Dendritic cell treated with granulocyte-macrophage colony-stimulating factor and Interleukin-4, amounts not matched to agents 40 ng/mL and 50 ng/mL, for 4 days (primary cell): Measurements from ENCODE around the gene KARS1.

Source experiments
- H3K27ac Mint-ChIP-seq: one replicate; pipeline ENCODE4 v1.8.0; 2022; ENCODE audit warnings: mild to moderate bottlenecking, mixed read lengths
- H3K27me3 Mint-ChIP-seq: one replicate; pipeline ENCODE4 v1.8.0; 2022; ENCODE audit warnings: mild to moderate bottlenecking, mixed read lengths
- H3K36me3 Mint-ChIP-seq: one replicate; pipeline ENCODE4 v1.8.0; 2022; ENCODE audit warnings: low read depth, mixed read lengths
- H3K4me1 Mint-ChIP-seq: one replicate; pipeline ENCODE4 v1.8.0; 2022; ENCODE audit warnings: low read depth, mixed read lengths
- H3K4me3 Mint-ChIP-seq: one replicate; pipeline ENCODE4 v1.8.0; 2022; ENCODE audit warnings: mild to moderate bottlenecking, moderate library complexity, mixed read lengths
- H3K9me3 Mint-ChIP-seq: one replicate; pipeline ENCODE4 v1.8.0; 2022; ENCODE audit warnings: mixed read lengths
- intact Hi-C: fragments of 100-400 bp; cut with micrococcal nuclease; formaldehyde crosslinking; loops from one replicate; pipeline ENCODE4 v1.15.0; 2022

The KARS1 gene

GRCh38 chr16:75589306-75589705 is 58.2 kb downstream of the KARS1 start:
- H3K4me3 Mint-ChIP-seq: no peak overlapping the region
- H3K4me1 Mint-ChIP-seq: peaks cover 8% of the 10 kb centered on the region
- H3K27ac Mint-ChIP-seq: no peak overlapping the region
- intact Hi-C loops: no loop called here
- no peaks in the 10 kb centered on the region for H3K27me3 Mint-ChIP-seq
- H3K9me3 Mint-ChIP-seq: no peaks in the 10 kb centered on the region
- H3K36me3 Mint-ChIP-seq: peaks cover 54% of the 10 kb centered on the region

GRCh38 chr16:75588716-75589115 is 58.7 kb downstream of the KARS1 start:
- intact Hi-C loops: no loop called here
- no peaks in the 10 kb centered on the region for H3K9me3 Mint-ChIP-seq
- H3K27ac Mint-ChIP-seq: no peak overlapping the region
- no peak overlapping the region for H3K4me3 Mint-ChIP-seq
- peaks cover 48% of the 10 kb centered on the region for H3K36me3 Mint-ChIP-seq
- H3K27me3 Mint-ChIP-seq: no peaks in the 10 kb centered on the region
- H3K4me1 Mint-ChIP-seq: peaks cover 13% of the 10 kb centered on the region

DNA sequence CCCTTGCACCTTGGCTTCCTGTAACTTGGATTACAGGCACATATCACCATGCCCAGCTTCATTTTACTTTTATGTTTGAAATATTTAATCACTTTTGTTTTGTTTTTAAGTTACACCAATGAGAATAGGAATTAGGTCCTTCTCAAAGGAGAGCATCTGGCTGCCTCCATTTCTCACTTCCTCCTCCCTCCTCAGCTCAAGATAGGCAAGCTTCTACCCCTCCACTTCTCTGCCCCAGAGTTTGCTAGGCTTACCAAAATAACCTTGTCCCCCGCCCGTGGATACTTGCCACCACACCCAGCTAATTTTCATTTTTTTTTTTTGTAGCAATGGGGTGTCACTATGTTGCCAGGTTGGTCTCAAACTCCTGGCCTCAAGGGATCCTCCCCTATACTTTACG is 63.4 kb downstream of the KARS1 start:
- Mint-ChIP-seq H3K36me3 (peaks cover 49% of the 10 kb centered on the region), H3K4me3 (no peak overlapping the region), H3K4me1 (peaks cover 13% of the 10 kb centered on the region), H3K27ac (no peak overlapping the region), H3K9me3 (no peaks in the 10 kb centered on the region), H3K27me3 (no peaks in the 10 kb centered on the region)
- intact Hi-C loops: no loop called here

DNA sequence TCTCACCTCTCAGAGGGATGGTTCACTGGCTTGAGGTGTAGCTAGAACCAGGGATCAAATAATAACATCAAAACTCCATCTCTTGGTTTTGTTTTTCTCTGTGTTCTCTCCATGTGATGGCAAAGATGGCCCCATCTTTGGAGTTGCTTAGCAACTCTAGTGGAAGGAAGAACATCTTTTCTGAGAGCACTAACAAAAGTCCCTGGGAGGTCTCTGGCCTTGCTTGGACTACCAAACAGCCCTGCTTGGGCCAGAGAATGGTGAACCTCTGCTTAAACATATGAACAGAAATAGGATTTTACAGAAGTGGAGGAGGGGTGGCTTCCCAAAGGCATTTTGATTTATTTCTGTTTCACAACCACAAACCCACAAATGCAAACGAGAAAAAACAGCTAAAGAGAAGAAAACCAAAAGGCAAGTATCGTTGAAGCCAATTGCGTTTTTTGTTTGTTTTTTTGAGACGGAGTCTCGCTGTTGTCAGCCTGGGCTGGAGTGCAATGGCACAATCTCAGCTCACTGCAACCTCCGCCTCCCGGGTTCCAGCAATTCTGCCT is 68.1 kb downstream of the KARS1 start:
- H3K4me1 Mint-ChIP-seq: peaks cover 10% of the 10 kb centered on the region
- no peak overlapping the region for H3K27ac Mint-ChIP-seq
- H3K4me3 Mint-ChIP-seq: no peak overlapping the region
- H3K9me3 Mint-ChIP-seq: no peaks in the 10 kb centered on the region
- intact Hi-C loops: no loop called here
- H3K27me3 Mint-ChIP-seq: no peaks in the 10 kb centered on the region
- H3K36me3 Mint-ChIP-seq: peaks cover 66% of the 10 kb centered on the region

GRCh38 chr16:75578725-75579124 is 68.7 kb downstream of the KARS1 start:
- H3K36me3 Mint-ChIP-seq: peaks cover 73% of the 10 kb centered on the region
- no peaks in the 10 kb centered on the region for H3K27me3 Mint-ChIP-seq
- intact Hi-C loops: no loop called here
- H3K4me1 Mint-ChIP-seq: peaks cover 4% of the 10 kb centered on the region
- H3K9me3 Mint-ChIP-seq: no peaks in the 10 kb centered on the region
- no peak overlapping the region for H3K27ac Mint-ChIP-seq
- H3K4me3 Mint-ChIP-seq: no peak overlapping the region

DNA sequence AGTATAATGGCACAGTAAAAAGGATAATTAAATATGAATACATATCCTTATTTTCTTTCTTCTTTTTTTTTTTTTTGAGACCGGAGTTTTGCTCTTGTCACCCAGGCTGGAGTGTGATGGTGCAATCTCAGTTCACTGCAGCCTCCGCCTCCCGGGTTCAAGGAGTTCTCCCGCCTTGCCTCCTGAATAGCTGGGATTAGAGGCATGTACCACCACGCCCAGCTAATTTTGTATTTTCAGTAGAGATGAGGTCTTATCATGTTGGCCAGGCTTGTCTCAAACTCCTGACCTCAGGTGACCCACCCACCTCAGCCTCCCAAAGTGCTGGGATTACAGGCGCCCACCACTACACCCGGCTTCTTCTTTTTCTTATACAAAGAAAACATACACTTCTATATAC is 69.3 kb downstream of the KARS1 start:
- no peak overlapping the region for H3K27ac Mint-ChIP-seq
- no peaks in the 10 kb centered on the region for H3K27me3 Mint-ChIP-seq
- H3K4me1 Mint-ChIP-seq: peaks cover 7% of the 10 kb centered on the region
- intact Hi-C loops: no loop called here
- H3K4me3 Mint-ChIP-seq: no peak overlapping the region
- no peaks in the 10 kb centered on the region for H3K9me3 Mint-ChIP-seq
- peaks cover 78% of the 10 kb centered on the region for H3K36me3 Mint-ChIP-seq
